HUDEP-2 (cell line): Measurements from ENCODE around the gene FAM120AOS.
A peak's percentile ranks its signal among the peaks of the same experiment; 100 is the strongest.
"Not testable (repeated sequence)": the region's sequence is repeated elsewhere in the genome, so short reads cannot be mapped to it uniquely, and the experiment has no call there.

Experiments used
- DNase-seq, 76 experiments: peaks; one replicate each; lab custom pipeline; 2025; ENCODE audit not compliant: unreplicated experiment in 76 of 76; lab: John Stamatoyannopoulos, UW

The FAM120AOS gene

DNA sequence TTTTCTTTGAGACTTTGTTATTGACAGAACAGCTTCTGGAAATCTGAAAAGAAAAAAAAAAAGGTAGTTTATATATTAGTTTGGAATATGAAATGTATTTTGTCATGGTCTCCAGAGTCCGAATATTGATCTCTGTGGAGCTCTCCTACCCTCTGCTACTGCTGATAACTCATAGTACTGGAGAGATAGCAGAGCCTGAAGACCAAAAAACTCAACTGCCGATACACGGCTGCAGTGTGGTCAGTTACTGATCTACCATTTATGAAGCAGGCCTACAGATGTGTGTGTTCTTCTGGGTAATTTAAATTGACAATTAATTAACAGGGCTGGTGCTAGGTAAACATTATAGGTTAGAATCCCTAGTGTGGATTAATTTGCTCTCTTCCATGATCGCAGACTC is 5.7 kb downstream of the FAM120AOS start:
- peak in 1 of 76 experiments; percentile 16 for DNase-seq

DNA sequence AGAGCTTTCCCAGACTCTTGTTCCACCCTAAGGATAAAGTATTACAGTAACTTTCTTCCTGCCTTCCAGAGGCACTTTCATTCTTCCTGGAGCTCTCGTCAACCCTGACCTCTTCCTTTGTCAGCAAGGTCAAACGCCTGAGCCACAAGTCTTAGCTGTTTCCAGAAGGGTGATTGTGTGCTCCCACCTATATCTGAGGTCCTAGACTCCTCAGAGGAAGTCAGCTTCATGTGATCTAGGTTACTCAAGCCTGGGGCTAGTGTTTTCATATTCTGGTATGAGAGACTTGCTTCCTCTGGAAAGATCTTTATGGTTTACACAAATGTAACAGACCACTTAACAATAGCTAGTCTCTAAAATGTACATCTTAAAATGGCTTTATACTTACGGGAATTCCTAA is 7.3 kb downstream of the FAM120AOS start:
- DNase-seq = no peak

DNA sequence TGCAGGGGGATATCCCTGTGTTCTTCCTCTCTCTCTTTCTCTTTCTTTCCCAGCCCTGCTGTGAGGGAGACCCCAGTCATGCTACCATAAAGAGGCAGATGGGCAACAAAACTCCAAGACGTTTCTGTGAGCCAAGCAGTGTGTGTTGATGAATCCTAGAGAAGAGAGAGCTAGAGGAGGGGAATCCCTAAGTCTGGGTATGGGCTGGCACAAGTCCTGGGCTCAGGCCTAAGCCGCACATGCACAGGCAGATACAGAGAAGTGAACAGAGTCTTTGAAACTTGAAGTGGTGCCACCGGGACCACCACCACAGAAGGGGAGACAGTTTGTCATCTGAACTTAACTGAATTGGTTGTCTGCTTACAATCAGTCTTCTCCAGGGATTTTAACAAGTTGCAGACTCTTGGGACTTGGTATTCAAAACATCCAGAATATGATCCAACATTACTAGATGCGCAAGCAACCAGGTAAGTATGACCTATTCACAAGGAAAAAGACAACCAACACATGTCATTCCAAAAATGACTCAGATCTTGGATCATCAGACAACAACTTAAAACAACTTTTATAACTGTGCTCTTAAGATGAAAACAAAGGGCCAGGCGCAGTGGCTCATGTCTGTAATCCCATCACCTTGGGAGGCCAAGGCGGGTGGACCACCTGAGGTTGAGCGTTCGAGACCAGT is 12.3 kb downstream of the FAM120AOS start:
- no peak for DNase-seq

DNA sequence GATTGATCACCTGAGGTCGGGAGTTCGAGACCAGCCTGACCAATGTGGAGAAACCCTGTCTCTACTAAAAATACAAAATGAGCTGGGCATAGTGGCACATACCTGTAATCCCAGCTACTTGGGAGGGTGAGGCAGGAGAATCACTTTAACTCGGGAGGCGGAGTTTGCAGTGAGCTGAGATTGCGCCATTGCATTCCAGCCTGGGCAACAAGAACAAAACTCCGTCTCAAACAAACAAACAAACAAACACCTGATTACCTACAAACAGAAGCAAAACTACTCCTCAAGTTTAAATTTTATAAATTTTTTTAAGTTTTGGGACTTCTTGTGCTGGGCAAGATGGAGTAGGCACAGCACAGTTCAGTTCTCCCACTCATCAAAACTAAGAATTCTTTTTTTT is 14.1 kb downstream of the FAM120AOS start:
- not testable (repeated sequence) for DNase-seq

DNA sequence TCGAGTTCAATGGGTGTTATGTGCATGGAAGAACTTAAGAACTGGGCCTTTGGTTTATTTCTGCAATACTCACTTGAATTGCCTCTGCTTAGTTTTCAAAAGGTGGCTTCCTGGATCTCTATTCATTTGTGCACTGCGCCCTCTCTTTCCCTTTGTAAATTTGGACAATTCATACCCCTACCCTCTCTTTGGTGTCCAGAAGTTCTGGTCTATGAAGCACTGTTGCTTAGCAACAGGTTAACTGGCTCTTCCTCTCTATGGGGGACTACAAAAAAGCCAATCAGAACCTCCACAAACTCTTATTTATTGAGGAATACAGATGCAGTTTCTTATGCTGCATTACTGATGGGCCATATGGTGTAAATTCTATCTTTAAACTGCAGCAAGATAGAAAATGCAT is 15.4 kb downstream of the FAM120AOS start:
- DNase-seq = no peak

DNA sequence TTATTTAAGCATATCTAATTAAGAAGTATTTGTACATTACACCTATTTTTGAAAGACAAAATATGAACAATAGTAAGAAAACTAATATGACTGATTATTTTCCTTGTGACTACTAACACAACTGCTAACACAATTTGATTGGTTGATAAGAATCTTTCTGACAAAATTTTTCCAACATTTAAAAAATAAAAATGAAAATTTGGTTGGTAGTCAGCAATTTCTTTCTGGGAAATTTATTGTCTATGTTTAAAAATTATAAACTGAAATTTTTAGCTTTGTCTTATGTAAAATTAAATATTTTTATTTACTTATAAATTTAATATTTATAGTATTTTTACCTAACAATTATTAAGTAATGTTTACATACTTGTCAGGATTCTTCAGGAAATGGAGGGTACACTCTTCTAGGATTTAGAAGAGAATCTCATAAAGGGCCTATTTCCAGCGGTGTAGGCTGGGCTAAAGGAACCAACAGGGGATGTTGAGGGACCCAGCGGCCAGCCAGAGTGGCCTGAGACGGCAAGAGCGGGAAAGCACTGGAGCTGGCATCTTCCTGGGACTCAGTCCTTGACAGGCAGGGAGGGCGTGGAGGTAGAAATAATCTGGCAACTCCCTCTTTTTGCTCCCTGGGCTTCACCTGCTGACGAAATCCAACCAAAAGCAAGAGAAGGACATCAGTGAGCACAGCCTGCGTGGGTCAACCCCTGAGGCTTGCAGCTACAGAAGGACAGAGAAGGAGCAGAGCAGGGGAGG is 16.6 kb downstream of the FAM120AOS start:
- no peak for DNase-seq

DNA sequence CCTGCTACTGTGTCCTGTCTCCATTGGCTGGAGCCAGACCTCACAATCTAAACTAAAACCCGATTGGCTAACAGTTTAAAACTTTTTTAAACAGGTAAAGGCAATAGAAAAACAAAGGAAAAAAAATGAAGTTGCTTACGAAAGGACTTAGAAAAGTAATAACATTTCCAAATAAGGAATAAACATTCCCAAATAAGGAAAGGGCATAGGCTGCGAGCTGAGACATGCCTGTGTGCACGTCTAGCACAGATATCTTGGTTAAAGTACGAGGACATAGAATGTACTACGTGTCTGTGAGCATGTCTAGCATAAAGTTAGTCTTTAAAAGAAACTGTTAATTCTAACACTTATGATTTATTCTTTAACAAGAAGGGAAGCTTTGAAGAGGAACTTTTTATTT is 17.2 kb downstream of the FAM120AOS start:
- DNase-seq = no peak

DNA sequence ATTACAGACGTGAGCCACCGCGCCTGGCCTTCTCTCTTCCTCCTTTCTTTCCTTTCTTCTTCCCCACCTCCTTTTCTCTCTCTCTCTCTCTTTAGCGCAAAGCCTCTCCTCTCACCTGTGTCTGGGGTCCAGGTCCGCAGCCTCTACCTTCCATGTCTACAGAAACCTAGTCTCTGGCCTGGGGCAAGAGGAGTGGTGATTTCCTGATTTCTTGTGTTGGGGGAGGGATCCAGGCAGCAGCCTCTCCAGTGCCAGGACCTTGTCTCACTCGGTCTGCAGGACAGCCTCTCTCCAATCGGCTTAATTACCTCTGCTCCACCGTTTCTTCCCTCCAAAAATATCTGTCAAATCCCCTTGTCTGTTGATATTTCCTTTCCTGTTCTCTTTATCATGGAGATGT is 18.0 kb downstream of the FAM120AOS start:
- DNase-seq = no peak

DNA sequence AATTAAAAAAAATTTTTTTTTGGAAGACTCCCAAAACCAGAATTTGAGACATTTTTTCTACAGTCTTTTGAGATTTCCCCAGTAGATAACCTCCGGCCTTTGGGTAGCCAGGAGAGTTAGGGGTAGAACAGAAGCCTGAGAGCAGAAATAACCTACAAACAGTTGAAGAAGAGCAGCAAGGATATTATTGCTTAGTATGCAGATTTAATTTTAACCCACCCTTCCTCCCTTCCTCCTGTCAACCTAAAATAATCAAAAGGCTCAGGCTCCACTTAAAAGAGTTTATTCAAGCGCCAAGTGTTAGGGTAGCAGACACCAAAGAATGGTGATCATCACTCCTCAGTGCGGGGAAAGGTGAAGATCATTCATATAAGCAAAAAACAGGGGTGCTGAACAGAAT is 19.3 kb downstream of the FAM120AOS start:
- DNase-seq = no peak

DNA sequence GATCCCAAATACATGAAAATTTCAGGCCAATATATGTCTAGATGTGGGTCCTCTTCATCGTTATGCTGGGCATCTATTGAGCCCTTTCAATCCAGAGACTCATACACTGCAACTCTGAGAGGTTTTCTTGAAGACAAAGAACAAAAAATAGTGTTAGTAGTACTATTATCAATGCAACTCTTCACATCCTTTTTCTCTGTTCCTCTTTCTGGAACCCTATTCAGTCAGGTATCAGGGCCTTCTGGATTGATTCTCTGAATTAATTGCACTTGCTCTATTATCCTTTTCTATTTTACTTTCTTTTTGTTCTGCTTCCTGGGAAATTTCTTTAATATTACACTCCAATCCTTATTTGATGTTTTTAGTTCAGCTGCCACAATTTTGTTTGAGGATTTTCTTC is 20.4 kb downstream of the FAM120AOS start:
- no peak for DNase-seq

DNA sequence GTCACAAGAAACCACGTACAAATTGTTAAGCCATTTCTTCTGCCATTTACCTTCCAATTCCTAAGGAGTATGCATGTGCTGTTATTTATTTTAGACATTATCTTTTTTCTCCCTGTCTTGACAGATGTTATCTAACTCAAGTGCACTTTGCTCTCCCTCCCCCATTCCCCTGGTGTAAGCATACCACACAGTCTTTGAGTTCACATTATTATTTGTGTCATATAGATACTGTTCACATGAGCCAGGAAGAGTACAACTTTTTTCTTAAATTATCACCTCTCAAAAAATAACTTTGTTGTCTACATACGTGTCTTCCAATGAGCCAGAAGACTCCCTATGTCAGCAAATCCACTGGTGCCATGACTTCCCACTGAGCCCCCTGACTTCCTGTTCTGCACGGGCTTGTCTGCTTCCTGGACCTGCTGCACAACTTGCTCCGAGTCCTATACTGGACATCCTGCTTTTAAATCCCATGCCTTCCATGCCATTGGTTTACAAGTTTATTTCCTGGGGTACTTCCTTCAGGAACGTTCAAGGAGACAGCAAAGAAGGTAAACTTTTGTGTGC is 21.8 kb downstream of the FAM120AOS start:
- no peak for DNase-seq

DNA sequence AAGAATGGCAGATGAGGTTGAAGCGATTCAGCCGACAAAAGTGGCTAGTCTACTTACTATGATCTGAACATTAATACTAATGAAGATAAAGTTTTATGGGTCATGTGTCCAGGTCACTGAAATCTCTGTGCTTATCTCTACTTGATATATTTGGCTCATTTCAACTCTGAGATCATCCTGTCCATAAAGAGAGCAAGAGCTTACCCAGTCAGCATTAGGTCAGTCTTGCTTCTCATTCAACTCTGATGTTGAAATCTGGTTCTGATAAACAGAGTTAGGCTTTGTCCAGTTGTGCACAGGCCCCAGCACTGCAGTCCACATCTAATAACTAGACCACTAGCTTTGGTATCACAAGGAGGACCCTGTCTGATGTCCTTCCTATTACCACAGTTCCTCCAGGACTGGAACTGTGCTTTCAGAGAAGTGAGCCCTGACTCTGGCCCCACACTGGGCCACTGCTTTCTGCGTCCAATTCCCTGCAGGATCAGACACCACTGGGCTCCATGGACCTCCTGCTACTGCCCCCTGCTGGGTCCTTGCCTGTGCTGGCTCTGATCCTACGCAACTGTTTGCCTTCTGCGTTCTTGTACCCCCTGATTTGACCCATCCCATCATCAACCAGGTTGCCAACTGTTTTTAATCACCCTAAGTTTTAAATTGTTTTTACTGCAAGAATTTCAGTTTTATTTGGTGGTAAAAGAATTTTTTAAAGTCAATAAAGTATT is 25.6 kb downstream of the FAM120AOS start:
- DNase-seq = peak in 1 of 76 experiments; percentile 3

DNA sequence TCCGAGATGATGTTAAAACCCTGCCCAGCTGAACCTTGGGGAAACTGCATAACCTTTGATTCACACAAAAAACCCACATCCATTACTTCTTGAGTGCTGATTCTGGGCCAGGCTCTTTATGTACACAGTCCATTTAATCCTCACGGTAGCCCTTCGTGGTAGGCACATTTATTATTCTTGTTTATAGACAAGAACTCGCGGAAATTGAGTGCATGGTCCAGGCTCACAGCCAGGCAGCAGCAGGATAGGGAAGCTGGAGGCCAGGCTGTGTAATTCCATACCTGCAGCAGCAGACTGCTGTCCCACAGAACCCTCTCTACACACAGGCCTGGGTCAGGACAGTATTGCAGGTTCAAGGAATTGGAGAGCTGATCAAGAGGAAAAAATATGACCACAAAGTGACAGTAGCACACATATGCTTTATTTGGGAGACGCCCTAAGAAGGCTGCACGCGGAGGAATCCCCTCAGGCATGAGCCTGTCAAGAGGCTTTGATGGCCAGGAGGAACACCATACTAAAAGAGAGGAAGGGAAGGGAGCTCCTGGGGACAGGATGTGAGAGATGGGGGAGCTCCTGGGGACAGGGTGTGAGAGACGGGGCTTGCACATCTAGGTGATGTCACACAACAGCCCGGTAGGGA is 30.3 kb downstream of the FAM120AOS start:
- no peak for DNase-seq

DNA sequence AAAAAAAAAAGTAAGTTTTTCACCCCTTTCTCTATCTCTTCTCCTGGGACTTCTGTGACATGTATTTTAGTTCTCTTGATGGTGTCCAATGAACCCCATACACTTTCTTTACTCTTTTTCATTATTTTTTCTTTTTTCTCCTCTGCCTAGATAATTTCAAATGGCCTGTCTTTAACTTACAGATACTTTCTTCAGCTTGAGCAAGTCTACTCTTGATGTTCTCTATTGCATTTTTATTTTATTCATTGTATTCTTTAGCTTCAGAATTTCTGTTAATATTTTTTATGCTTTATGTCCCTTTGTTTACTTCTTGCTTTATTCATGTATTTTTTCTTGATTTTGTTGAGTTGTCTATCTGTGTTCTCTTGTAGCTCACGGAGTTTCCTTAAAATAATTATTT is 34.4 kb downstream of the FAM120AOS start:
- DNase-seq = no peak

DNA sequence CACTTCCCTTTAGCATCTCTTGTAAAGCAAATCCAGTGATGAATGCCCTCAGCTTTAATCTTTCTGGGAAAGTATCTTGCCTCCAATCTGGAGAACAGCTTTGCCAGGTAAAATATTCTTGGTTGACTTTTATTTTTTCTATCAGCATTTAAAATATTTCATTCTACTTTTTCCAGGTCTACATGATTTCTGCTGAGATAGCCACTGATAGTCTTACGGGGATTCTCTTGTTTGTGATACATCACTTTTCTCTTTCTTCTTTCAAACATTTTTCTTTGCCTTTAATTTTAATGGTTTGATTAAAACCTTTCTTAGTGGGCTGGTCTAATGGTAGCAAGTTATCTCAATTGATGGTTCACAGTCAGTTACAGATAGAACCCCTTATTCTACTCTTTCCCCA is 35.8 kb downstream of the FAM120AOS start:
- no peak for DNase-seq

DNA sequence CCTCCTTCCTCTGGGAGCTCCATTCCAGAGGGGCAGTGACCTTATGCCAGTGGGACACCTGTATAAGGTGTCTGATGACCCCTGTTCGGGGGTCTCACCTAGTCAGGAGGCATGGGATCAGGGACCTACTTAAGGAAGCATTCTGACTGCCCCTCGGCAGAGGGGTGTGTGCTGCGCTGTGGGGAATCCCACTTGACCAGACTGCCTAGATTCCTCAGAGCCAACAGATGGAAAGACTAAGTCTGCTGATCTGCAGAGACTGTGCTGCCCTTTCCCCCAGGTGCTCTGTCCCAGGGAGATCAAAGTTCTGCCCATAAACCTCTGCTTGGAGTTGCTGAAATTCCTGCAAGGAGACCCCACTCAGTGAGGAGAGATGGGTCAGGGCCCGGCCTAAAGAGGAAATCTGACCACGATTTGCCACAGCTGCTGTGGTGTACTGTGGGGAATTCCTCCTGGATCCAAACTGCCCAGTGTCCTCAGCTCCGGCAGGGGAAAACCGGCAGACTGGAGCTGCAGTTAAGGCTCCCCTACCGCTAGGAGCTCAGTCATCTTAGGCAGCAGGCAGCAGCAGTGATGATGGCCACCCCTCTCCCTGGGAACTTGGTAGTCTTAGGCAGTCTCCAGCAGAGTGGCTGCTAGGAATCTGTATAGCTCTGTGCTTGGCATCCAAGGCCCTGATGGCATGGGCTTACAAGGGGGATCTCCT is 36.7 kb downstream of the FAM120AOS start:
- DNase-seq = no peak

DNA sequence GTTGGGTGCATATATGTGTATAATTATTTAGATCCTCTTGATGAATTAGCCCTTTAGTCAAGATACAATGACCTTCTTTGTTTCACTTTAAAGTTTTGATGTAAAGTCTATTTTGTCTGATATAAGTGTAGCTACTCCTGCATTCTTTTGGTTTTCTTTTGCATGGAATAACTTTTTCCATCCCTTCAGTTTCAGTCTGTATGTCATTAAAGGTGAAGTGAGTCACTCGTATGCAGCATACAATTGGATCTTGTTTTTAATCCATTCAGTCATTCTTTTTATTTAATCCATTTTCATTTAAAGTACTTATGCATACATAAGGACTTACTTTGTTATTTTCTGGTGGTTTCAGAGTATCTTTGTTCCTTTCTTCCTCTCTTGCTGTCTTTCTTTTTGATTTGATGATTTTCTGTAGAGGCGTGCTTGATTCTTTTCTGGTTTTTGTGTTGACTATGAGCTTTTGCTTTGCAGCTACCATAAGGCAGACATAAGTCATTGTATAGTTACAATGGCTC is 38.1 kb downstream of the FAM120AOS start:
- DNase-seq = no peak

DNA sequence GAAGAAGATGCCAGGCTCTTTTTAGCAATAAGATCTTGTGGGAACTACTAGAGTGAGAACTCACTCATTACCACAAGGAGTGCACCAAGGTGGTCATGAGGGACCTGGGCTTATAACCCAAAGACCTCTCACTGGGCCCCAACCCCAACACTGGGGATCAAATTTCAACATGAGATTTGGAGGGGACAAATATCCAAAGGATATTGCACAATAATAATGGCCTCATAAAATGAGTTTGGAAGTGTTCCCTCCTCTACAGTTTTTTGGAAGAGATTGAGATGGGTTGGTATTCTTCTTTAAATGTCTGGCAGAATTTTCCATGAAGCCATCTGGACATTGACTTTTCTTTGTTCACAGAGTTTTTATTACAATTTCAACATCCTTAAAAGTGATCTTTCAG is 39.9 kb downstream of the FAM120AOS start:
- no peak for DNase-seq

DNA sequence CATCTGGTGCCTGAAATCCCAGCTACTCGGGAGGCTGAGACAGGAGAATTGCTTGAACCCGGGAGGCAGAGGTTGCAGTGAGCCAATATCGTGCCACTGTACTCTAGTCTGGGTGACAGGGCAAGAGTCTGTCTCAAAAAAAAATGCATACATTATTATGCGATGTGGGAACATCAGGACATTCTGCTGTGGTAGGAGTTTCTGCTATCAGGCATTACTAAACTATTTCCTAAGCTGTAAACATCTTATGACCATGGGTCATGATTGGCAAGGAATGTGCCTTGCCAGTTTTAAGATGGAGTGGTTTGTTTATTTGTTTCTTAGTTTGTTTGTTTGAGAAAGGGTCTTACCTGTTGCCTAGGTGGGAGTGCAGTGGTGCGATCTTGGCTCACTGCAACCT is 47.0 kb downstream of the FAM120AOS start:
- no peak for DNase-seq

DNA sequence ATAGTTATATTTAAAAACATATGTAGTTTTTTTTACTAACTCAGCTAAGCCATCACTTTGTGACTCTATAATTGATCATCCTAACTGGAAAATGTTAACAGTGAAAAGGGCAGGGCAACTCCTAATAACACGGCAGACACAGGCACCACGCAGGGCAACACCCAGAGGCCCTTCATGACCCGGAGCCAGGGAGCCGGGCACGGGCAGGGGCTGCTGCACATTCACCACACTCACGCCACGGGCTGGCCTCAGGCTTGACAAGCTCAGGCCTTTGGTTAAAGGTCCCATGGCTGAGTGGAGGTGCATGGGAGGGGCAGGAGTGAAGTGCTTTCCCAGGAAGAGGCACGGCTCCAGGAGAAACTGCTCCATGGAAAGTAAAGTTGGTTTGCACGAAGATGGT is 54.9 kb downstream of the FAM120AOS start:
- no peak for DNase-seq
